WTC11 (cell line): ENCODE results near the gene TEX26.

Experiments used
- CTCF ChIP-seq: fragments of 200-600 bp; IDR thresholded peaks from 2 replicates; pipeline ENCODE4 v1.8.0; 2022; ENCODE audit warnings: antibody characterized with exemption
- E2F4 ChIP-seq: sonication (generic); formaldehyde crosslinking; IDR thresholded peaks from 2 replicates; pipeline ENCODE4 v1.8.1; 2022; ENCODE audit warnings: low read depth, mild to moderate bottlenecking, moderate library complexity, missing genetic modification reagents, borderline replicate concordance
- IRF2 ChIP-seq: sonication (generic); formaldehyde crosslinking; IDR thresholded peaks from 2 replicates; pipeline ENCODE4 v1.8.0; 2022; ENCODE audit warnings: low read depth, missing genetic modification reagents, borderline replicate concordance
- MAX ChIP-seq: sonication (generic); formaldehyde crosslinking; IDR thresholded peaks from 2 replicates; pipeline ENCODE4 v1.8.0; 2022; ENCODE audit warnings: mild to moderate bottlenecking, missing genetic modification reagents
- MXD4 ChIP-seq: fragments of 250-450 bp; sonication (Bioruptor Pico); IDR thresholded peaks from 2 replicates; pipeline ENCODE4 v1.8.0; 2021; ENCODE audit warnings: mild to moderate bottlenecking, moderate library complexity, borderline replicate concordance
- OVOL2 ChIP-seq: fragments of 250-450 bp; sonication (Bioruptor Pico); IDR thresholded peaks from 2 replicates; pipeline ENCODE4 v1.9.0; 2021; ENCODE audit warnings: mild to moderate bottlenecking, borderline replicate concordance
- PRDM15 ChIP-seq: sonication (generic); formaldehyde crosslinking; IDR thresholded peaks from 2 replicates; pipeline ENCODE4 v1.8.0; 2022; ENCODE audit warnings: missing genetic modification reagents
- TEAD4 ChIP-seq: sonication (generic); formaldehyde crosslinking; IDR thresholded peaks from 2 replicates; pipeline ENCODE4 v1.8.0; 2022; ENCODE audit warnings: mild to moderate bottlenecking, missing genetic modification reagents
- USF2 ChIP-seq: sonication (generic); formaldehyde crosslinking; IDR thresholded peaks from 2 replicates; pipeline ENCODE4 v1.8.1; 2023; ENCODE audit warnings: mild to moderate bottlenecking, missing genetic modification reagents, moderate library complexity
- ZNF121 ChIP-seq: sonication (generic); formaldehyde crosslinking; IDR thresholded peaks from 2 replicates; pipeline ENCODE4 v1.8.0; 2023; ENCODE audit warnings: missing genetic modification reagents
- ZNF512 ChIP-seq: sonication (generic); formaldehyde crosslinking; IDR thresholded peaks from 2 replicates; pipeline ENCODE4 v1.8.1; 2022; ENCODE audit warnings: missing genetic modification reagents, borderline replicate concordance

GRCh38 chr13:31010296-31010695 lies 77.8 kb downstream of the TEX26 start:
- TF ChIP-seq ZNF121 (no peak), ZNF512 (CRISPR knock-in tag) (no peak), CTCF (no peak), TEAD4 (CRISPR knock-in tag) (no peak), PRDM15 (CRISPR knock-in tag) (no peak), E2F4 (CRISPR knock-in tag) (no peak), OVOL2 (CRISPR knock-in tag) (no peak), USF2 (CRISPR knock-in tag) (no peak), MXD4 (no peak), IRF2 (CRISPR knock-in tag) (no peak), MAX (CRISPR knock-in tag) (no peak)
